ENCODE results near the gene SV2B. TPM values are rescaled to one million over a fixed set of nuclear protein-coding genes. Genes with fewer than 3 reads are reported as not detected.

Gene SV2B
- total RNA-seq, 5 donors from 2014 or later (not counting 1 experiment from before 2014, with no cell fraction given), result 0.03 to 0.13 (median 0.09) TPM; not detected in 2

GRCh38 chr15:91268510-91268909 is 168.5 kb downstream of the SV2B start:
- 85% methylated on average over 7 of the region's 11 CpGs for WGBS (ENCODE audit: insufficient coverage)
- Histone ChIP-seq H3K4me1 (ENCODE audit: control insufficient read depth in 1 of 2, extremely low read depth in 1 of 2, insufficient read depth in 2 of 2, low read length in 2 of 2) (no peaks in the 10 kb centered on the region), H3K9me3 (no peaks in the 10 kb centered on the region)

GRCh38 chr15:91270747-91271146 is 170.7 kb downstream of the SV2B start:
- Mint-ChIP-seq H3K27me3 (peaks cover 10 to 14% of the 10 kb centered on the region in 2 donors), H3K9me3 (peaks cover 0 to under 1% (median 0%) of the 10 kb centered on the region in 3 donors), H3K4me1 (peaks cover 0 to 9% (median 6%) of the 10 kb centered on the region in 3 donors), H3K36me3 (no peaks in the 10 kb centered on the region), H3K27ac (no peak overlapping the region), H3K4me3 (no peak overlapping the region)
- H3K9me3 ChIP-seq, result no peaks in the 10 kb centered on the region
- H3K27me3 ChIP-seq (replicated peaks in 1 of 2; ENCODE audit: control insufficient read depth in 2 of 2, extremely low read depth in 1 of 2, insufficient read depth in 2 of 2, low read length in 1 of 2), result peaks cover 0 to 13% of the 10 kb centered on the region in 2 experiments
- no peaks in the 10 kb centered on the region for H3K4me1 ChIP-seq (ENCODE audit: control insufficient read depth in 1 of 2, extremely low read depth in 1 of 2, insufficient read depth in 2 of 2, low read length in 2 of 2)
- WGBS (ENCODE audit: insufficient coverage), result 88% methylated on average over 15 of the region's 15 CpGs
- DNase-seq, result no peak
- H3K27ac ChIP-seq (ENCODE audit: low read length), result no peak overlapping the region
- no peak overlapping the region for H3K4me3 ChIP-seq (ENCODE audit: control insufficient read depth in 1 of 2, extremely low read depth in 1 of 2, low read length in 1 of 2)
- ChIA-PET POLR2A (no interaction called here), CTCF (interaction anchor here in 1 of 2 donors (0.6 to 1.2 kb wide), 2 partner anchors 314 to 767 kb away, joined by 3 read pairs; no protein-coding TSS in a partner anchor)
- H3K36me3 ChIP-seq (ENCODE audit: control insufficient read depth in 2 of 2, extremely low read depth in 1 of 2, insufficient read depth in 1 of 2, low read length in 1 of 2), result no peaks in the 10 kb centered on the region
- ATAC-seq (replicated peaks in 1 of 4), result no peak

More at GRCh38 chr15:91268510-91268909, 168.5 kb downstream of the SV2B start:
- Histone ChIP-seq H3K27ac (ENCODE audit: low read length) (no peak overlapping the region), H3K36me3 (ENCODE audit: control insufficient read depth in 2 of 2, extremely low read depth in 1 of 2, insufficient read depth in 1 of 2, low read length in 1 of 2) (no peaks in the 10 kb centered on the region), H3K4me3 (ENCODE audit: control insufficient read depth in 1 of 2, extremely low read depth in 1 of 2, low read length in 1 of 2) (no peak overlapping the region), H3K27me3 (replicated peaks in 1 of 2; ENCODE audit: control insufficient read depth in 2 of 2, extremely low read depth in 1 of 2, insufficient read depth in 2 of 2, low read length in 1 of 2) (peaks cover 0 to 22% of the 10 kb centered on the region in 2 experiments)
- CTCF ChIA-PET, result no interaction called here
- Mint-ChIP-seq H3K4me1 (peaks cover 0 to 9% (median 9%) of the 10 kb centered on the region in 3 donors), H3K9me3 (no peaks in the 10 kb centered on the region), H3K27me3 (peaks cover 12 to 13% of the 10 kb centered on the region in 2 donors), H3K36me3 (no peaks in the 10 kb centered on the region), H3K4me3 (no peak overlapping the region), H3K27ac (no peak overlapping the region)
- POLR2A ChIA-PET, result interaction anchor here in 1 of 2 donors (0.5 kb wide), 1 partner anchor 333 kb away, joined by 9 read pairs; no protein-coding TSS in a partner anchor
- ATAC-seq (replicated peaks in 1 of 4), result no peak
- peak in 1 of 35 experiments; percentile 5 for DNase-seq

- DNase-seq (peak in 33 of 35 experiments; percentile 8 to 83 (median 44)), ATAC-seq (replicated peaks in 1 of 4) (peak; percentile 48 to 72 (median 68))
- no peaks in the 10 kb centered on the region for H3K4me1 ChIP-seq (ENCODE audit: control insufficient read depth in 1 of 2, extremely low read depth in 1 of 2, insufficient read depth in 2 of 2, low read length in 2 of 2)
- ChIA-PET POLR2A (interaction anchor here in 1 of 2 donors (0.6 kb wide), 1 partner anchor 981 kb away, joined by 4 read pairs; no protein-coding TSS in a partner anchor), CTCF (interaction anchor here (0.5 to 2.7 kb wide), 23 partner anchors 10 to 670 kb away, joined by 3 to 33 read pairs (median 4); partner anchors contain the start of genes MAN2A2 (in 1 of the 2), RCCD1 (in 1 of the 2) and UNC45A (in 1 of the 2))
- H3K4me3 ChIP-seq (ENCODE audit: control insufficient read depth in 1 of 2, extremely low read depth in 1 of 2, low read length in 1 of 2), result no peak overlapping the region
- peaks cover 10 to 14% of the 10 kb centered on the region in 2 donors for H3K27me3 Mint-ChIP-seq
- H3K27ac Mint-ChIP-seq, result peak overlapping the region; percentile 48 to 53
- peaks cover 0 to 9% (median 6%) of the 10 kb centered on the region in 3 donors for H3K4me1 Mint-ChIP-seq
- peaks cover 0 to 12% of the 10 kb centered on the region in 2 experiments for H3K27me3 ChIP-seq (replicated peaks in 1 of 2; ENCODE audit: control insufficient read depth in 2 of 2, extremely low read depth in 1 of 2, insufficient read depth in 2 of 2, low read length in 1 of 2)
- WGBS (ENCODE audit: insufficient coverage), result no CpG with 5 or more reads among the region's 8 CpGs
- no peaks in the 10 kb centered on the region for H3K36me3 ChIP-seq (ENCODE audit: control insufficient read depth in 2 of 2, extremely low read depth in 1 of 2, insufficient read depth in 1 of 2, low read length in 1 of 2)
- no peak overlapping the region for H3K27ac ChIP-seq (ENCODE audit: low read length)
- no peaks in the 10 kb centered on the region for H3K9me3 ChIP-seq
- H3K9me3 Mint-ChIP-seq, result peaks cover 0 to 8% (median 4%) of the 10 kb centered on the region in 3 donors
- H3K36me3 Mint-ChIP-seq, result no peaks in the 10 kb centered on the region
- peak overlapping the region in 1 of 3 donors; percentile 36 for H3K4me3 Mint-ChIP-seq
These were observed 171.6 kb downstream of the SV2B start for GRCh38 chr15:91271565-91272153.

GRCh38 chr15:91275844-91276243 is 175.8 kb downstream of the SV2B start:
- ChIA-PET POLR2A (interaction anchor here in 1 of 2 donors (0.7 kb wide), 1 partner anchor 844 kb away, joined by 5 read pairs; no protein-coding TSS in a partner anchor), CTCF (interaction anchor here (0.6 to 1.0 kb wide), 3 partner anchors 29 to 220 kb away, joined by 3 to 5 read pairs (median 3); no protein-coding TSS in a partner anchor)
- Histone ChIP-seq H3K9me3 (no peaks in the 10 kb centered on the region), H3K27me3 (replicated peaks in 1 of 2; ENCODE audit: control insufficient read depth in 2 of 2, extremely low read depth in 1 of 2, insufficient read depth in 2 of 2, low read length in 1 of 2) (peaks cover 0 to 5% of the 10 kb centered on the region in 2 experiments), H3K27ac (ENCODE audit: low read length) (no peak overlapping the region), H3K4me3 (ENCODE audit: control insufficient read depth in 1 of 2, extremely low read depth in 1 of 2, low read length in 1 of 2) (no peak overlapping the region), H3K4me1 (ENCODE audit: control insufficient read depth in 1 of 2, extremely low read depth in 1 of 2, insufficient read depth in 2 of 2, low read length in 2 of 2) (no peaks in the 10 kb centered on the region), H3K36me3 (ENCODE audit: control insufficient read depth in 2 of 2, extremely low read depth in 1 of 2, insufficient read depth in 1 of 2, low read length in 1 of 2) (no peaks in the 10 kb centered on the region)
- Mint-ChIP-seq H3K27ac (no peak overlapping the region), H3K36me3 (no peaks in the 10 kb centered on the region), H3K27me3 (peaks cover 4 to 20% of the 10 kb centered on the region in 2 donors), H3K9me3 (peaks cover 0 to 8% (median 4%) of the 10 kb centered on the region in 3 donors), H3K4me3 (no peak overlapping the region), H3K4me1 (peaks cover 0 to 9% (median 6%) of the 10 kb centered on the region in 3 donors)
- no peak for ATAC-seq (replicated peaks in 1 of 4)
- no peak for DNase-seq
- whole genome bisulfite sequencing (ENCODE audit: insufficient coverage), result 80% methylated on average over 1 of the region's 1 CpG

DNA sequence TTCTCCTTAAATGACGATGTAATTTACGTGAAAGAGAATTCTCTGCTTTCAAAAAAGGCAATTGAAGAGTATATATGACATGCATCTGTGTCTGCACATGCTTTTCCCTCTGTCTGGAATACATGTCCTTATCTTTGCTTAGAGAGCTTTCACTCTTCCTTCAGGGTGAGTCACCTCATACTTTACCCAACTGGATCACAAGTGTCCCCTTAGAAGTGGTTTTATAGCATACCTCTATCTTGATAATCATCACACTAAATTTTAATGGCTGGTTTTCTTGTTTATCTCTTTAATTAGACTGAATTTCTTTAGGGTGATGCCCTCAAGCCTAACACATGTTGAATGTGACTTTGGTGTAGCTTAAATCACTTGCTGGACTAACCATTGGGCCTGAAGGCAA is 178.9 kb downstream of the SV2B start:
- CTCF ChIA-PET, result no interaction called here

DNA sequence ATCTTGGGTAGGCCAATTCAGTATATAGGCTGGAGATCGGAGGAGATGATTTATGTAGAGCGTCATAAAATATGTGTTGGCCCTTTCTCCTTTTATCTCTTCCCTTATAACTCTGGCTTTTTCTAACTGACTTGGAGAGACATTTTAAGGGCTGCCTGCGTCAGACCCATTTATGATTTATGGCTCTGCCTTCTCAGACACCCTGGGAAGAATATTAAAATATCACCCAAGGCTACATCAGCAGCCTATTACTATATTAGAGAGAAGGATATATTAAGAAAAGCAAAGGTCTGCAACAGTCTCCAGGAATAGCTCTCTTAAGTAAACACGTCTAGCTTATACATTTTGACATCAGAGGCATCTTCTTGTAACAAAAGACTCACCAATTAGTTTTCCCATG is 179.4 kb downstream of the SV2B start:
- Mint-ChIP-seq H3K4me3 (no peak overlapping the region), H3K27me3 (peaks cover 16 to 29% of the 10 kb centered on the region in 2 donors), H3K27ac (no peak overlapping the region), H3K4me1 (no peaks in the 10 kb centered on the region), H3K9me3 (peaks cover 0 to 8% (median 4%) of the 10 kb centered on the region in 3 donors), H3K36me3 (no peaks in the 10 kb centered on the region)
- Histone ChIP-seq H3K27me3 (replicated peaks in 1 of 2; ENCODE audit: control insufficient read depth in 2 of 2, extremely low read depth in 1 of 2, insufficient read depth in 2 of 2, low read length in 1 of 2) (peaks cover 0 to 11% of the 10 kb centered on the region in 2 experiments), H3K4me3 (ENCODE audit: control insufficient read depth in 1 of 2, extremely low read depth in 1 of 2, low read length in 1 of 2) (no peak overlapping the region), H3K9me3 (no peaks in the 10 kb centered on the region), H3K4me1 (ENCODE audit: control insufficient read depth in 1 of 2, extremely low read depth in 1 of 2, insufficient read depth in 2 of 2, low read length in 2 of 2) (no peaks in the 10 kb centered on the region), H3K36me3 (ENCODE audit: control insufficient read depth in 2 of 2, extremely low read depth in 1 of 2, insufficient read depth in 1 of 2, low read length in 1 of 2) (no peaks in the 10 kb centered on the region), H3K27ac (ENCODE audit: low read length) (no peak overlapping the region)
- ChIA-PET CTCF (interaction anchor here in 1 of 2 donors (0.6 to 1.0 kb wide), 2 partner anchors 251 to 659 kb away, joined by 3 read pairs; no protein-coding TSS in a partner anchor), POLR2A (no interaction called here)
- no CpG with 5 or more reads among the region's 4 CpGs for WGBS (ENCODE audit: insufficient coverage)
- no peak for DNase-seq
- ATAC-seq (replicated peaks in 1 of 4), result no peak

More for the DNA sequence above, 178.9 kb downstream of the SV2B start:
- Mint-ChIP-seq H3K9me3 (peaks cover 0 to 8% (median 4%) of the 10 kb centered on the region in 3 donors), H3K36me3 (no peaks in the 10 kb centered on the region), H3K4me1 (no peaks in the 10 kb centered on the region), H3K27me3 (peaks cover 15 to 29% of the 10 kb centered on the region in 2 donors), H3K4me3 (no peak overlapping the region), H3K27ac (no peak overlapping the region)
- Histone ChIP-seq H3K9me3 (no peaks in the 10 kb centered on the region), H3K4me3 (ENCODE audit: control insufficient read depth in 1 of 2, extremely low read depth in 1 of 2, low read length in 1 of 2) (no peak overlapping the region), H3K27me3 (replicated peaks in 1 of 2; ENCODE audit: control insufficient read depth in 2 of 2, extremely low read depth in 1 of 2, insufficient read depth in 2 of 2, low read length in 1 of 2) (peaks cover 0 to 8% of the 10 kb centered on the region in 2 experiments), H3K4me1 (ENCODE audit: control insufficient read depth in 1 of 2, extremely low read depth in 1 of 2, insufficient read depth in 2 of 2, low read length in 2 of 2) (no peaks in the 10 kb centered on the region), H3K36me3 (ENCODE audit: control insufficient read depth in 2 of 2, extremely low read depth in 1 of 2, insufficient read depth in 1 of 2, low read length in 1 of 2) (no peaks in the 10 kb centered on the region), H3K27ac (ENCODE audit: low read length) (no peak overlapping the region)
- ATAC-seq (replicated peaks in 1 of 4) (no peak), DNase-seq (no peak)
- POLR2A ChIA-PET, result no interaction called here
- no CpG with 5 or more reads among the region's 2 CpGs for WGBS (ENCODE audit: insufficient coverage)
